ENCODE results near the gene C1QTNF5. TPM values are rescaled to one million over a fixed set of nuclear protein-coding genes. Genes with fewer than 3 reads are reported as not detected.

The C1QTNF5 gene
- total RNA-seq, 6 experiments from 2014 or later = 8.2 to 16.1 (median 15.1) TPM

DNA sequence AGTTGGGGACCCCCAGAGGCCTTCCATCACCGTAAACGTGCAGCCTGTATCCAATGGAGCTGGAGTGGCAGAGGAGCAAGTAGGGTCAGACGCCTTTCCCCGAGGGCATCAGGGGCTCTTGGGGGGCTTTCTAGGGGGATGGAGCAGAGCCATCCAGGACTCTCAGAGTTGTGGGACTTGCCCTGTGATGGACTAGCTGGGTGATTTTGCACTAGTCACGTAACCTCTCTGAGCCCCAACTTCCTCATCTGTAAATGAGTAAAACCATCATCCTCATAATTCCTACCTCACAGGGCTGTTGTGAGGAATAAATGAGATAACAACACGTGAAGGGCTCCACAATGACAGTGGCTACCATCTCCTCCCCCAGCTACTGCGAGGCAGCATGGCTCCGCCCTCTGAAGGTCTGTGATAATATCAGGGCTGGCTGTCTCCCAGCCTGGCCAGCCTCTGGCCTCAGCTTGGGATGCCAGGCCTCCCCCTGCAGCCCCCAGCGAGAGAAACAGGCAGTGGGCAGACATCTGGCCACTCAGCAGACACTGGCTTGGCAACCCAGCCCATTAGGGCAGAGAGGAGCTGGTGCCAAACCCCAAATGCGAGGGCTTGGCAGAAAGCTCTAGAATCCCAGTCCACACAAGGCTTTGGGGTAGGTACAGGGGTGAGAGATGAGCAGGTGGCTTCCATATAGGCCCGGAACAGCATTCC, 34.1 kb upstream of the C1QTNF5 start:
- H3K4me1 Mint-ChIP-seq (ENCODE audit: low read depth) = peaks cover 39% of the 10 kb centered on the region
- no peak overlapping the region for H3K4me3 Mint-ChIP-seq

DNA sequence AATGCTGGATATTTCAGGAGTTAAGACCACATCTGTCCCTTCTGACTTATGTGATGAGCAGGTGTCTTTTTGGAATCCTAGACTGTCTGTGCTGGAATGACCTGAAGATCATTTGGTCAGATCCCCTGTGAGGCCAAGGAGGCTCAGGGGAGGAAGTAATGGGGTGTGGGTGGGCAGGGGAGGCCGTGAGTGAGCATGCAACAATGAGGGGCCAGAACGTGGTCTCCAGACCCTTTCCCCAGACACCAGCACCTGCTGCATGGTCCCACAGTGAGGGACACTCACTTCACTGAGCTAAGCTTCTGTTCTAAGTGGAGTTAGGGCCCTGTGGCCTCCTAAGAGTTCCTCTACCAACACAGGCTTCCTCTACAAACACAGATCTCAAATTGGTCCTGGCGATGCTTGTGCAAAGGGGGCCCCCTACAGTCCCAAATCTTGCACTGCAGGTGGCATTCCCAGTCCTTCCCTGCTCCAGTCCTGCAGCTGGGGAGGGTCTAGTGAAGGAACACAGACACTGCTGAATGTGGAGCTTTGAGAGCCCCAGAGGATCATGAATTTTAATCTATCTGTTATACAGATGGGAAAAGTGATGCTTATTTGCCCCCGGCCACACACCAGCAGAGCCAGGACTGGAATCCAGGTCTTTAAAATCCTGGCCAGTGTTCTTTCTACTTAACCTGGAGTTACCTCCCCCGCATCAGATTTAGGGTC, 33.4 kb upstream of the C1QTNF5 start:
- Mint-ChIP-seq H3K4me3 (no peak overlapping the region), H3K27me3 (ENCODE audit: insufficient read depth) (no peaks in the 10 kb centered on the region; the same call in none of the 2 replicates), H3K27ac (peak overlapping the region; percentile 18; the same call in 1 of the 2 replicates), H3K9me3 (no peaks in the 10 kb centered on the region), H3K36me3 (ENCODE audit: low read depth) (no peaks in the 10 kb centered on the region), H3K4me1 (ENCODE audit: low read depth) (peaks cover 39% of the 10 kb centered on the region)
- DNase-seq = peak; percentile 66
- TF ChIP-seq, protein P1, sequence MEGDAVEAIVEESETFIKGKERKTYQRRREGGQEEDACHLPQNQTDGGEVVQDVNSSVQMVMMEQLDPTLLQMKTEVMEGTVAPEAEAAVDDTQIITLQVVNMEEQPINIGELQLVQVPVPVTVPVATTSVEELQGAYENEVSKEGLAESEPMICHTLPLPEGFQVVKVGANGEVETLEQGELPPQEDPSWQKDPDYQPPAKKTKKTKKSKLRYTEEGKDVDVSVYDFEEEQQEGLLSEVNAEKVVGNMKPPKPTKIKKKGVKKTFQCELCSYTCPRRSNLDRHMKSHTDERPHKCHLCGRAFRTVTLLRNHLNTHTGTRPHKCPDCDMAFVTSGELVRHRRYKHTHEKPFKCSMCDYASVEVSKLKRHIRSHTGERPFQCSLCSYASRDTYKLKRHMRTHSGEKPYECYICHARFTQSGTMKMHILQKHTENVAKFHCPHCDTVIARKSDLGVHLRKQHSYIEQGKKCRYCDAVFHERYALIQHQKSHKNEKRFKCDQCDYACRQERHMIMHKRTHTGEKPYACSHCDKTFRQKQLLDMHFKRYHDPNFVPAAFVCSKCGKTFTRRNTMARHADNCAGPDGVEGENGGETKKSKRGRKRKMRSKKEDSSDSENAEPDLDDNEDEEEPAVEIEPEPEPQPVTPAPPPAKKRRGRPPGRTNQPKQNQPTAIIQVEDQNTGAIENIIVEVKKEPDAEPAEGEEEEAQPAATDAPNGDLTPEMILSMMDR (IDR thresholded peaks at IDR 0.05) = peak; percentile 92

More for the DNA sequence above, 34.1 kb upstream of the C1QTNF5 start:
- H3K27ac Mint-ChIP-seq = peak overlapping the region; percentile 69; the same call in 1 of the 2 replicates
- TF ChIP-seq, protein P1 (IDR thresholded peaks at IDR 0.05) = no peak
- no peaks in the 10 kb centered on the region; the same call in none of the 2 replicates for H3K27me3 Mint-ChIP-seq (ENCODE audit: insufficient read depth)
- peak; percentile 16 for DNase-seq
- no peaks in the 10 kb centered on the region for H3K9me3 Mint-ChIP-seq
- H3K36me3 Mint-ChIP-seq (ENCODE audit: low read depth) = no peaks in the 10 kb centered on the region

DNA sequence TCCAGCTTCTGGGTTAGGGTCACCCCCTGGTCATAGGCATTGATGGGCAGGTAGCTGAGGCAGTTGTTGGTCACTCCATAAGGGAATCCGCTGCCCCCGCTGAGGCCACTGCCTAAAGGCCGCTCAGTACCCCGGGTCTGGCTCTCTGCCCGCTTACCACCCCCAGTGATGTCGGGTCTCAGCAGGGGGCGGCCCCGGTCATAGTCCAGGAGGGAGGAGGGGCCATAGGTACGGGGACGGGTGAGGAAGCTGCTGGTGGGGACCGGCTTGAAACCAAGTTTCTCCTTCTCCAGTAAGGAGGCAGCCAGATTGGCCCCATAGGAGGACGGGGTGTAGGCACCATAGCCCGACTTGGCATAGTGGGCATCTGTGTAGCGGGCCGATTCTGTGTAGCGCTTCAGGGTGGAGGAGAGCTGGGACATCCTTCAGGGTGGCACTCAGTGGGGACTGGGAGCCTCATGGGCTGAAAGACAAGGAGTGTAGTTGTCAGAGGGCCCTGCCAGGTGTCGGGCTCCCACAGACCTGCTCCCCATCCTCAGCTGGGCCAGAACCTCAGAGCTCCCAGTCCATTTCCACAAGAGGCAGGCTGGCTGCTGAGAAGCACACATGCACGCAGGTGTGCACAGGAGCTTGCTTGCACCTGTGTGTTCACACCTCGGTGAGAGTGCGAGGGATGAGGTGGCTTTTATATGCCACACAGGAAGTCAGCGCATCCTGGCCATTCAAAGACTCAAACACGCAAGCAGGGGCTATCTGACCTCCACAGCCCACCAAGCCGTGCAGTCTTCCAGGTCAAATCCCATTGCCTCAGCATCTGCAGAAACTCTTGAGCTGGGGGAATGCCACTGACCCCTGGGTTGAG, 32.6 kb upstream of the C1QTNF5 start:
- no peak for DNase-seq
- Mint-ChIP-seq H3K36me3 (ENCODE audit: low read depth) (no peaks in the 10 kb centered on the region), H3K9me3 (no peaks in the 10 kb centered on the region), H3K27me3 (ENCODE audit: insufficient read depth) (no peaks in the 10 kb centered on the region; the same call in none of the 2 replicates), H3K4me1 (ENCODE audit: low read depth) (peaks cover 43% of the 10 kb centered on the region), H3K4me3 (no peak overlapping the region), H3K27ac (no peak overlapping the region)
- TF ChIP-seq, protein P1 (IDR thresholded peaks at IDR 0.05) = no peak

DNA sequence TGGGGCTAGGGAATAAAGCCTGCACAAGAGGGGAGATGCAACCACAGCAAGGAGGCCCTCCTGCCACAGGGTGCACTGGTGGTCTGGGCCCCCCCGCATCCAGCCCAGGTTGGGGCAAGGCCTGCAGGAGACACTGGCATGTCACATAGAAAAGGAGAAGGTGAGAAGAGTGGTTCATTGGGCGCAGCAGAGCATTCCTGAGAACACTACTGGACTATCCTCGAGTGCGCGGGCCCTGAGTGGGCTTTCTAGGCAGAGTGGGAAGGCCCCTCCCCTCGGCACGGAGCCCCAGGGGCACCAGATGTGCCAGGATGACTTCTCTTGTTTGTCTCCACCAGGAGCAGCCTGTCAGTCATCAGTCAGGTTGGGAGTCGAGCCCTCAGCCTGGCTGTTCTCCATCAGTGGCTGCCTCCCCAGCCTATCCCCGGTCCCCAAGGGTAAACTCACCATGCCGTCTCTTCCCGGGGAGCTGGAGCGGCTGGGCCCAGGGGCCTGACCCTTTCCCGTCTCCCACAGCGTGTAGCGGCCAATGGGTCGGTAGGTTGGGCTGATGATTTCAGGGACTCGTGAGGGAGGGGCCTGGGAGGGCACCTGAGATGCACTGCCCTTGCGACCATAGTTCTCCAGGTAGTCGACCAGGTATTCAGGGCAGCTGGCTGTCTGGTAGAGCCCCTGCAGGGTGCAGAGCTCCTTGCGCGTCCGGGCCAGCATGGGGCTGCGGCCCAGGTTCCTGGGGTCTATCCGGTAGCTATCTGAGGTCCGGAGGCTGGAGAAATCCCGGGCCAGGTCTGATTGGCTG, 31.8 kb upstream of the C1QTNF5 start:
- Mint-ChIP-seq H3K36me3 (ENCODE audit: low read depth) (no peaks in the 10 kb centered on the region), H3K27me3 (ENCODE audit: insufficient read depth) (no peaks in the 10 kb centered on the region; the same call in none of the 2 replicates), H3K27ac (no peak overlapping the region), H3K4me1 (ENCODE audit: low read depth) (peaks cover 46% of the 10 kb centered on the region), H3K4me3 (no peak overlapping the region), H3K9me3 (no peaks in the 10 kb centered on the region)
- TF ChIP-seq, protein P1 (IDR thresholded peaks at IDR 0.05) = no peak
- no peak for DNase-seq

DNA sequence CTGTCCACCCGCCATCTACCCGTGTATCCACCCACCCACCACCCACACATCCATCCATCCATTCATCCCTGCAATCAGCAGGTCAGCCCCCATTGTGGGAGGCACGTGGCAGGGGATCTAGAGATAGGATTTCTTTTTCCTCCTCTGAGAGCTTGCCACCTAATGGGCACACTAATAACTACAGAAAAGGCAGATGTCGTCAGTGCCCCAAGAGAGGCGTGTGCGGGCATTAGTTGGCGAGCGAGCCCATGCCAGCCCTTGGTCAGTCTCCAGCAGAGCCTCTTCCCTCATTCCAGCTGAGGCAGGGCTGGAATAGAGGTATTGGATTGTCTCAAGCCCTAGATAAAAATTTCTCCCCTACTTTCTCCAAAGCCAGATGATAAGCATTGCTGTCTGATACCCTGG, 31.1 kb upstream of the C1QTNF5 start:
- H3K4me3 Mint-ChIP-seq = no peak overlapping the region
- TF ChIP-seq, protein P1 (IDR thresholded peaks at IDR 0.05) = peak; percentile 43
- no peak overlapping the region for H3K27ac Mint-ChIP-seq
- H3K4me1 Mint-ChIP-seq (ENCODE audit: low read depth) = peaks cover 40% of the 10 kb centered on the region
- no peaks in the 10 kb centered on the region for H3K36me3 Mint-ChIP-seq (ENCODE audit: low read depth)
- no peaks in the 10 kb centered on the region for H3K9me3 Mint-ChIP-seq
- no peak for DNase-seq
- H3K27me3 Mint-ChIP-seq (ENCODE audit: insufficient read depth) = peaks cover 1% of the 10 kb centered on the region
